ENCODE data around the gene PLD3.

Gene PLD3

DNA sequence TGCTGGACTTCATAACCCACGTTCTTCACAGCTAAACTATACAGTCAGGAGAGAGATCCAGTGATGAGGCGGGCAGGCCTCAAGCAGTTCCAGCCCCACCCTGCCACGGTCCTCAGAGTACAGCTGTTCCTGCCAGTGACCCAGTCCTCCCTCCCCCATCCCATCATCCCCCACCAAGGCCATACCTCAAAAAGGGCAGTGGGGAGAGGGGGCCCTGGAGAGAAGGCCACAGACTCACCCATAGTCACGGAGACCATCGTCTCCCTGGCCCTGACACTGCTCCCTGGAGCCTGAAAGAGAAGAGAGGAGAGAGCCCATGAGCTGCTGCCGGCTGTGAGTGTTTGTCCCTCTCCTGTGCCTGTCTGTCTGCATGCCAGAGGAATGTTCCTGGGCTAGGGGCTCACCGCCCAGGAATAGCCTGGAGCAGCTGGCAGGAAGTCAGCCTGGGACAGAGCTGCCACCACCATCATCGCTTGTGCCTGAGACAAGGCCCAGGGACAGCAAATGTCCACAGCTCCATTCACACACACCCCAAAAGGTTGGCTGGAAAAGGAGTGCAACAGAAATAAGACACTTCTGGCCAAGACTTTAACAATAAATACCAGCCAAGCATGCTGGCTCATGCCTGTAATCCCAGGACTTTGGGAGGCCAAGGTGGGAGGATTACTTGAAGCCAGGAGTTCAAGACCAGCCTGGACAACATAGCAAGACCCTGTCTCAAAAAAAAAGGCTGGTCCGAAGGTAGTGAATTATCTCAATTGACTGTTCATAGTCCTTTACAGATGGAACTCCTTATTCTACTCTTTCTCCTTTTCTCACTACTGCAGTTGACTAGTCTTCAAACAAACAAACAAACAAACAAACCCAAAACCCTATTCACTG is 6.7 kb upstream of the PLD3 start:
- Histone ChIP-seq H3K27me3 (ENCODE audit: insufficient read depth, poor library complexity, severe bottlenecking) (no peaks in the 10 kb centered on the region), H3K4me3 (replicated peaks; ENCODE audit: insufficient read depth, low read length) (no peak overlapping the region), H3K27ac (replicated peaks) (no peak overlapping the region)
- no peak for DNase-seq (ENCODE audit: low read depth in 1 of 2, low spot score in 1 of 2)
- TF ChIP-seq POLR2AphosphoS5 (IDR thresholded peaks at IDR 0.05; ENCODE audit: low read depth) (no peak), REST (IDR thresholded peaks at IDR 0.05; ENCODE audit: insufficient replicate concordance, low read depth) (no peak), SPI1 (IDR thresholded peaks at IDR 0.05; ENCODE audit: borderline replicate concordance, low read depth) (no peak), GABPA (IDR thresholded peaks at IDR 0.05; ENCODE audit: low read depth) (no peak), CTCF (IDR thresholded peaks at IDR 0.05; ENCODE audit: insufficient read depth, low read length) (no peak)

- Histone ChIP-seq H3K4me3 (replicated peaks; ENCODE audit: insufficient read depth, low read length) (no peak overlapping the region), H3K27me3 (ENCODE audit: insufficient read depth, poor library complexity, severe bottlenecking) (no peaks in the 10 kb centered on the region), H3K27ac (replicated peaks) (no peak overlapping the region)
- TF ChIP-seq REST (IDR thresholded peaks at IDR 0.05; ENCODE audit: insufficient replicate concordance, low read depth) (no peak), POLR2AphosphoS5 (IDR thresholded peaks at IDR 0.05; ENCODE audit: low read depth) (no peak), SPI1 (IDR thresholded peaks at IDR 0.05; ENCODE audit: borderline replicate concordance, low read depth) (no peak), GABPA (IDR thresholded peaks at IDR 0.05; ENCODE audit: low read depth) (no peak), CTCF (IDR thresholded peaks at IDR 0.05; ENCODE audit: insufficient read depth, low read length) (no peak)
- DNase-seq (ENCODE audit: low read depth in 1 of 2, low spot score in 1 of 2) = no peak
These were observed 5.7 kb upstream of the PLD3 start for GRCh38 chr19:40342644-40343311.

- no peak overlapping the region for H3K4me3 ChIP-seq (replicated peaks; ENCODE audit: insufficient read depth, low read length)
- no peaks in the 10 kb centered on the region for H3K27me3 ChIP-seq (ENCODE audit: insufficient read depth, poor library complexity, severe bottlenecking)
- no peak overlapping the region for H3K27ac ChIP-seq (replicated peaks)
- no peak for TF ChIP-seq REST (IDR thresholded peaks at IDR 0.05; ENCODE audit: insufficient replicate concordance, low read depth)
- TF ChIP-seq POLR2AphosphoS5 (IDR thresholded peaks at IDR 0.05; ENCODE audit: low read depth) = no peak
- no peak for TF ChIP-seq SPI1 (IDR thresholded peaks at IDR 0.05; ENCODE audit: borderline replicate concordance, low read depth)
- TF ChIP-seq GABPA (IDR thresholded peaks at IDR 0.05; ENCODE audit: low read depth) = no peak
- TF ChIP-seq CTCF (IDR thresholded peaks at IDR 0.05; ENCODE audit: insufficient read depth, low read length) = no peak
- no peak for DNase-seq (ENCODE audit: low read depth in 1 of 2, low spot score in 1 of 2)
These were observed 4.1 kb upstream of the PLD3 start for GRCh38 chr19:40344422-40344821.

Data from HL-60 (cell line).